ENCODE results near the gene USP51.
"Not testable (repeated sequence)": the region's sequence is repeated elsewhere in the genome, so short reads cannot be mapped to it uniquely, and the experiment has no call there.

Gene USP51

DNA sequence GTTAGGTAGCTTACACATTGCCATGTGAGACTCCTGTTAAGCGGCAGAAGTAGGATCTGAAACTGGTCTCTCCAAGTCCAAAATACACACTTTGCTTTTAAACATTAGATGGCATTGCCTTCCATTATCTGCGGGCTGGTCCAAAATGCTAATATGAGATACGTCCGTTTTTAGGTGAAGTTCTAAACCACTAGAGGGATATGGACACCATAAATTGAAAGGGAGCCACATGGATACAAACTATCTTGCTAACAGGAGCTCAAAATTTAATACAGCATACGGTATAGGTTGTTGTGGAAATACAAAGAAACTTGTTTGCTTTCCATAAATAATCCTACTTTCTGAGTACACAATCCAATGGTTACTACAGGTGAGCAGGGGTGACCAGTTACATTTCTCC is 23.9 kb downstream of the USP51 start:
- not testable (repeated sequence) for DNase-seq (ENCODE audit: low read depth in 4 of 4, low spot score in 1 of 4)

DNA sequence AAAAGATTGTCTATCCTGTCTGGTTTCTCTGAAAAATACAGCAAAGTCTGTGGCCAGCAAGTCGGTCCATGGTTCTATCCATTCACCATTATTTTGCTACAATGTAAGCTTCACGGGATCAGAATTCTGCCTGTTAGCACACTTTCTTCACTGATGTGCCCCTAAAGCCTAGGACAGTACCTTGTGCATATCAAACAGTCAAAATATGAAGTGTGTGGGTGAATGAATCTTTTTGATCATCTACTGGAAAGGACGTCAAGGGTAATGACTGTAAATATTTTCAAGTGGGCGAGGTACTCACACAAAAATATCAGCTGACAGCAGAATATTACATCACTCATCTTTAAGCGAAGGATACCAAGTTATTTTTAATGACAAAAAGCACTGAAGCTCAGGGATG is 24.5 kb downstream of the USP51 start:
- not testable (repeated sequence) for DNase-seq (ENCODE audit: low read depth in 4 of 4, low spot score in 1 of 4)

GRCh38 chrX:55464050-55464449 is 25.6 kb downstream of the USP51 start:
- not testable (repeated sequence) for DNase-seq (ENCODE audit: low read depth in 4 of 4, low spot score in 1 of 4)

DNA sequence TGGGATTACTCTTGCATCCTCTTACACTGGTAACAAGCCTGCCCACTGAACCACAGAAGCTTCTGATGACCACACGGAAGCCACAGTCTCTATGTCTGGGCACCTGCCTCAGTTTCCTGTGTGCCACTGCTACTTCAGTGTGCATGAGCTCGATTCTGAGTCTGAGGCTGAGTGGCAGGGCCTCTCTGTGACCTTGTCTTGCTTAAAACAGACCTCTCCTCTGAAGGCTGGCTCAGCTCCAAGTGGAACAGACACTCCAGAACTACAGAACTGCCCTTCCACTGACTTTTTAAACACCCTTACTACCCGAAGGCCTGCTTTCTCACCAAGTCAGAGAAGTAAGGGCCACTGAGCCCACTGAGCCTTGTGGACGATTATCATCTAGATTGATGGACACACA is 29.7 kb downstream of the USP51 start:
- DNase-seq (ENCODE audit: low read depth in 4 of 4, low spot score in 1 of 4): not testable (repeated sequence)

- DNase-seq (ENCODE audit: low read depth in 4 of 4, low spot score in 1 of 4): not testable (repeated sequence)
Observed at GRCh38 chrX:55459426-55459825, 30.2 kb downstream of the USP51 start.

DNA sequence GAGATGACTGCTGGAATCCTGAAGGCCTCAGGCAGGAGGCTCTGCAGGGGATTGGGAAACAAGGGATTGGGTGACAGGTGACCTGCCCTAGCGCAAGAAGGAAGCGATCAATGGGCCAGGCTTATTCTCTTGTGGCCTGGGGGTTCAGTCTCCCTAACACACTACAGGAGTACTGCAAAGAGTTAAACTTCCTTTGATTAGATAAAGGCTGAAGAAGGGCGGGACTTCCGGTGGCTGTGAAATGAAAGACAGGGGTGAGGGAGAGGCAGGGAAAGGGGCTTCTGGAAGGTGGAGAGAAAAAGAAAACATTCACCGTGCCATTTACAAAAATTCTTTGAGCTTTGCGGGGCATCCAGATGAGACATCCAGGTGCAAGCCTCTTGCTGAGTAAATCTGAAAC is 33.9 kb downstream of the USP51 start:
- not testable (repeated sequence) for DNase-seq (ENCODE audit: low read depth in 4 of 4, low spot score in 1 of 4)

DNA sequence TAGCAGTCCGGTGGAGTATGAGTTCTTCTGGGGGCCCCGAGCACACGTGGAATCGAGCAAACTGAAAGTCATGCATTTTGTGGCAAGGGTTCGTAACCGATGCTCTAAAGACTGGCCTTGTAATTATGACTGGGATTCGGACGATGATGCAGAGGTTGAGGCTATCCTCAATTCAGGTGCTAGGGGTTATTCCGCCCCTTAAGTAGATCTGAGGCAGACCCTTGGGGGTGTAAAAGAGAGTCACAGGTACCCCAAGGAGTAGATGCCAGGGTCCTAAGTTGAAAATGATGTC is 36.9 kb downstream of the USP51 start:
- DNase-seq (ENCODE audit: low read depth in 4 of 4, low spot score in 1 of 4): no peak

DNA sequence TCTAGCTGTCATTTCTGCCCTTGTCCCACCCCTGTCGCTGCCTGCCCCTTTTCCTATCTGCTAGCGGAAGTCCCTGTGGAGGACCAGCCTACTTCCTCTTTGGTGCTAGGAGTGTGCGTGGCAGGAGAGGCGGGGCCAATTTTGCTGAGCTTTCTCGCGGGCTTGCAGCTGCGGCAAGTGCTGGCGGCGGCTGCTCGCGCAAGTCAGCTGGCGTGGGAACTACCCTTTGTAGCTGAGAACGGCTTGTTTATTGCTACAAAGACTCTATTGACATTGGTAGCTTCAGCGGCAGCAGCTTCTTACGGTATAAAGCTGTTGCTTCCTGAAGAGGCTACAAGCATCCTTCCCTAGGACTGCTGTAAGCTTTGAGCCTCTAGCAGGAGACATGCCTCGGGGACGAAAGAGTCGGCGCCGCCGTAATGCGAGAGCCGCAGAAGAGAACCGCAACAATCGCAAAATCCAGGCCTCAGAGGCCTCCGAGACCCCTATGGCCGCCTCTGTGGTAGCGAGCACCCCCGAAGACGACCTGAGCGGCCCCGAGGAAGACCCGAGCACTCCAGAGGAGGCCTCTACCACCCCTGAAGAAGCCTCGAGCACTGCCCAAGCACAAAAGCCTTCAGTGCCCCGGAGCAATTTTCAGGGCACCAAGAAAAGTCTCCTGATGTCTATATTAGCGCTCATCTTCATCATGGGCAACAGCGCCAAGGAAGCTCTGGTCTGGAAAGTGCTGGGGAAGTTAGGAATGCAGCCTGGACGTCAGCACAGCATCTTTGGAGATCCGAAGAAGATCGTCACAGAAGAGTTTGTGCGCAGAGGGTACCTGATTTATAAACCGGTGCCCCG is 37.4 kb downstream of the USP51 start, which contains the start of gene MAGEH1:
MAGEH1 (plus strand) TSS at position 138 of the 843 bp plus-strand sequence; CDS start at position 386, 248 bp downstream.
- DNase-seq (ENCODE audit: low read depth in 4 of 4, low spot score in 1 of 4): peak; percentile 40 to 69 (median 54)

DNA sequence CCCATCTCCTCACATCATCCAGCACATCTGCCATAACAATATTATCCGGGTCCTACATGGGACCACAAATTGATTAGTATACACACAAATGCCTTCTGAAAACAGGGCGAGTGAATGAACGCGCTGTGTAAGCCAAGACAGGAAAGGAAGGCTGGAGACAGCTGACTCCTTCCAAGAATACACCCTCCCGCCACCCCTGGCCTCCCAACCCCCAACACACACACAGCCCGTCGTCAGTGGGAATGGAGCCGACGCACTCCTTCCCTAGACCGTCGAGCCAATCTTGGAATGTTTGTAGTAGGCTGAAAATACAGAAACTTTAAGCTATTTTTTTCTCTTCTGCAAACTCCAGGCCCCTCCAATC is 38.0 kb downstream of the USP51 start:
- DNase-seq (ENCODE audit: low read depth in 4 of 4, low spot score in 1 of 4): no peak

DNA sequence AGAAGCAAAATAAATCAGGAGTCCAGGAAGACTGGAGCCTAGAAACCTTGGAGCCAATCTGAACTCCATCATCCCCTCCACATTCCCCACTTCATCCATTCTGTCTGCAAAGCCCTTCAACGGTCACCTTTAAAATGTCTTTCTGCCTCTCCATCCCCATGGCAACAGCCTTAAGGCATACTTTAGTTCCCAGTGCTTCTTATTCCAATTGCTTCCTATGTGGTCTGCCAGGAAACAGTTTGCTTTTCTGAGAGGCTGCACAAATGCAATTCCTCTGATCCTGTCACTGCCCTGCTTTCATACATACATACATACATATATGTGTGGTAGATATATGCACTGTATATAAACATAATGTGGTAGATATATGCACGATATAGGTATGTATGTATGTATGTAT is 38.5 kb downstream of the USP51 start:
- DNase-seq (ENCODE audit: low read depth in 4 of 4, low spot score in 1 of 4): no peak

DNA sequence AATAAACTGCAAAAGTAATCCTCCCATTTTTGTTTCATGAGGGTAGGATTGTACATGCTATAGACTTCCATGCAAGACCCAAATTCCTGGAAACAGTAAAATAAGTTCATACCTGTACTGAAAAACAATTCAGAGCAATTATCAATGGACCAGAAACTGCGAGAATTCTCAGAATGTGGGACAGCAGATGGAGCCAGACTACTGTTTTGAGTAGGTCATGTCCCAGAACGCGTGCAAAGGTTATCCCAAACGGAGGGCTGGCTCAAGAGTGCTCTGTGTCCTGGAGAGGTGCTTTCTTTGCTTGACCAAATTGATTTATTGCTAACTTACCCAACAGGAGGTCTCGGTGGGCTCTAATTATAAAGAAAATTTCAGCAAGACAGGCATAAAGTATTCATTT is 39.4 kb downstream of the USP51 start:
- no peak for DNase-seq (ENCODE audit: low read depth in 4 of 4, low spot score in 1 of 4)

GRCh38 chrX:55443468-55443867 is 46.2 kb downstream of the USP51 start:
- not testable (repeated sequence) for DNase-seq (ENCODE audit: low read depth in 4 of 4, low spot score in 1 of 4)
